HCT116 (cell line): ENCODE measurements around the gene ZNF660. TPM values are rescaled to one million over a fixed set of nuclear protein-coding genes. Genes with fewer than 3 reads are reported as not detected.

Experiments
- ATAC-seq: fragments of 200-7000 bp; cut with Tn5 transposase; 2 replicates; pipeline ENCODE4 v1.9.1; 2020; ENCODE audit warnings: mild to moderate bottlenecking, moderate library complexity
- BruUV-seq: library from RNA; stranded (reverse); fragments of 400-500 nt; replicated peaks from 2 replicates; lab custom pipeline; 2021; lab: Mats Ljungman, UMichigan
- CTCF ChIA-PET: fragments of 300-600 bp; sonication (Branson Sonifier 250); formaldehyde crosslinking; loops from one replicate; lab custom pipeline; 2021; ENCODE audit warnings: antibody characterized with exemption; lab: Charles Lee
- POLR2A ChIA-PET: fragments of 300-600, 350-600 bp; sonication (Branson Sonifier 250); formaldehyde crosslinking; loops from one replicate; lab custom pipeline; 2021; ENCODE audit warnings: antibody characterized with exemption; lab: Charles Lee
- RAD21 ChIA-PET, 2 experiments: fragments of 300-600 bp; sonication (Branson Sonifier 250); formaldehyde crosslinking; loops; one replicate each; lab custom pipeline; 2023; ENCODE audit warnings: low total read pairs in 2 of 2; ENCODE audit not compliant: uncharacterized antibody in 2 of 2, unreplicated experiment in 2 of 2, low non-redundant PET in 1 of 2; lab: Charles Lee
- DNase-seq: peaks from one replicate; pipeline ENCODE4 v3.0.0-alpha.2; 2010; ENCODE audit warnings: low read depth, low spot score
- H2AFZ ChIP-seq: fragments of 200-600 bp; shearing (Covaris generic), sonication (generic); 2 replicates; pipeline ENCODE4 v1.6.1; 2017; ENCODE audit warnings: low read depth, mixed run types, mixed read lengths, antibody characterized with exemption, low read length; ENCODE audit not compliant: poor library complexity, severe bottlenecking
- H3K27ac ChIP-seq: 2 replicates; pipeline ENCODE4 v1.5.1; 2012; ENCODE audit warnings: low read depth, low read length
- H3K27me3 ChIP-seq: fragments of 200-600 bp; sonication (generic); 2 replicates; pipeline ENCODE4 v1.6.1; 2016; ENCODE audit warnings: mixed run types, low read length, mixed read lengths; ENCODE audit not compliant: insufficient read depth
- H3K36me3 ChIP-seq, 2 experiments: fragments of 200-500 bp in 1 of 2; fragments of 200-600 bp in 1 of 2; sonication (Bioruptor generic) in 1 of 2; sonication (generic) in 1 of 2; 2 replicates each; pipeline versions ENCODE4 v1.5.1 to v1.6.1; 2014 to 2016; ENCODE audit warnings: low read length in 2 of 2, inconsistent platforms in 1 of 2, mixed read lengths in 1 of 2, mixed run types in 1 of 2; ENCODE audit not compliant: insufficient read depth in 2 of 2, control insufficient read depth in 1 of 2
- H3K4me1 ChIP-seq, 2 experiments: fragments of 200-600 bp in 1 of 2; sonication (generic) in 1 of 2; 2 replicates each; pipeline versions ENCODE4 v1.5.1 to v1.6.1; 2012 to 2017; ENCODE audit warnings: low read length in 2 of 2, inconsistent platforms in 1 of 2, mild to moderate bottlenecking in 1 of 2, mixed read lengths in 1 of 2, mixed run types in 1 of 2, moderate library complexity in 1 of 2; ENCODE audit not compliant: insufficient read depth in 2 of 2, control insufficient read depth in 1 of 2
- H3K4me2 ChIP-seq: fragments of 200-600 bp; sonication (generic); 2 replicates; pipeline ENCODE4 v1.6.1; 2017; ENCODE audit warnings: mixed run types, low read length, mixed read lengths
- H3K4me3 ChIP-seq, 2 experiments: fragments of 200-600 bp in 1 of 2; sonication (generic) in 1 of 2; replicated peaks in 1 of 2; 2 replicates each; pipeline ENCODE4 v1.5.1; 2011 to 2016; ENCODE audit warnings: low read length in 2 of 2, control low read depth in 1 of 2, low read depth in 1 of 2, mild to moderate bottlenecking in 1 of 2, mixed read lengths in 1 of 2, mixed run types in 1 of 2
- H3K79me2 ChIP-seq: fragments of 200-600 bp; sonication (generic); 2 replicates; pipeline ENCODE4 v1.6.1; 2017; ENCODE audit warnings: mild to moderate bottlenecking, mixed run types, low read length, moderate library complexity, mixed read lengths; ENCODE audit not compliant: insufficient read depth
- H3K9ac ChIP-seq: fragments of 200-600 bp; sonication (generic); 2 replicates; pipeline ENCODE4 v1.6.1; 2016; ENCODE audit warnings: low read length, mixed read lengths
- H3K9me2 ChIP-seq: fragments of 200-600 bp; sonication (generic), shearing (Covaris generic); 2 replicates; pipeline ENCODE4 v1.6.1; 2017; ENCODE audit warnings: mixed run types, mild to moderate bottlenecking, moderate library complexity; ENCODE audit not compliant: insufficient read depth
- H3K9me3 ChIP-seq, 2 experiments: fragments of 200-500 bp in 1 of 2; fragments of 200-600 bp in 1 of 2; sonication (Bioruptor generic) in 1 of 2; sonication (generic) in 1 of 2; 2 replicates each; pipeline ENCODE4 v1.6.1; 2014 to 2017; ENCODE audit warnings: low read length in 2 of 2, mixed read lengths in 2 of 2, inconsistent platforms in 1 of 2, low read depth in 1 of 2, mild to moderate bottlenecking in 1 of 2, mixed run types in 1 of 2, moderate library complexity in 1 of 2; ENCODE audit not compliant: control insufficient read depth in 1 of 2, insufficient read depth in 1 of 2
- H4K20me1 ChIP-seq: fragments of 200-600 bp; sonication (generic), shearing (Covaris generic); 2 replicates; pipeline ENCODE4 v1.6.1; 2017; ENCODE audit warnings: mixed run types, mild to moderate bottlenecking, moderate library complexity; ENCODE audit not compliant: insufficient read depth
- ATF3 ChIP-seq: IDR thresholded peaks from 2 replicates; pipeline ENCODE4 v1.6.1; 2012
- CBX3 ChIP-seq: IDR thresholded peaks from 2 replicates; pipeline ENCODE4 v1.6.1; 2012; ENCODE audit warnings: low read depth
- CEBPB ChIP-seq: IDR thresholded peaks from 2 replicates; pipeline ENCODE4 v1.6.1; 2012; ENCODE audit warnings: low read depth
- CTCF ChIP-seq, 3 experiments: fragments of 200-600 bp in 1 of 3; sonication (generic) in 1 of 3; IDR thresholded peaks in 2 of 3; conservative IDR thresholded peaks in 1 of 3; 2 replicates each; pipeline ENCODE4 v1.5.1; 2012 to 2017; ENCODE audit warnings: low read depth in 2 of 3, low read length in 2 of 3, antibody characterized with exemption in 1 of 3, borderline replicate concordance in 1 of 3, control low read depth in 1 of 3, mild to moderate bottlenecking in 1 of 3, mixed read lengths in 1 of 3, mixed run types in 1 of 3, moderate library complexity in 1 of 3; ENCODE audit not compliant: insufficient read depth in 1 of 3
- EGR1 ChIP-seq: IDR thresholded peaks from 2 replicates; pipeline ENCODE4 v1.6.1; 2012; ENCODE audit warnings: low read depth
- ELF1 ChIP-seq: IDR thresholded peaks from 2 replicates; pipeline ENCODE4 v1.6.1; 2012; ENCODE audit warnings: low read depth, borderline replicate concordance
- EZH2 ChIP-seq: fragments of 200-600 bp; sonication (generic); IDR thresholded peaks from 2 replicates; pipeline ENCODE4 v1.6.1; 2017; ENCODE audit warnings: antibody characterized with exemption, mixed run types
- JUND ChIP-seq: IDR thresholded peaks from 2 replicates; pipeline ENCODE4 v1.6.1; 2012
- MAX ChIP-seq: IDR thresholded peaks from 2 replicates; pipeline ENCODE4 v1.6.1; 2012
- POLR2A ChIP-seq: IDR thresholded peaks from 2 replicates; pipeline ENCODE4 v1.7.0; 2011; ENCODE audit warnings: borderline replicate concordance; ENCODE audit not compliant: insufficient read depth, insufficient read length; ENCODE audit errors: extremely low read depth
- POLR2AphosphoS5 ChIP-seq: IDR thresholded peaks from 2 replicates; pipeline ENCODE4 v1.6.1; 2011; ENCODE audit warnings: mild to moderate bottlenecking, low read depth, low read length, moderate library complexity
- RAD21 ChIP-seq: IDR thresholded peaks from 2 replicates; pipeline ENCODE4 v1.6.1; 2012; ENCODE audit warnings: low read depth, mild to moderate bottlenecking
- SIN3A ChIP-seq: IDR thresholded peaks from 2 replicates; pipeline ENCODE4 v1.6.1; 2012; ENCODE audit warnings: low read depth
- SP1 ChIP-seq: IDR thresholded peaks from 2 replicates; pipeline ENCODE4 v1.6.1; 2012; ENCODE audit warnings: low read depth
- SRF ChIP-seq: IDR thresholded peaks from 2 replicates; pipeline ENCODE4 v1.6.1; 2012; ENCODE audit warnings: low read depth
- TCF7L2 ChIP-seq: IDR thresholded peaks from 2 replicates; pipeline ENCODE4 v1.7.0; 2011; ENCODE audit warnings: borderline replicate concordance, inconsistent platforms; ENCODE audit not compliant: insufficient read depth, insufficient read length; ENCODE audit errors: extremely low read depth
- YY1 ChIP-seq: IDR thresholded peaks from 2 replicates; pipeline ENCODE4 v1.6.1; 2011; ENCODE audit warnings: low read length, low read depth, moderate library complexity, mild to moderate bottlenecking; ENCODE audit not compliant: insufficient replicate concordance; ENCODE audit errors: extremely low read depth
- ZFX ChIP-seq: fragments of 450-650 bp; IDR thresholded peaks from 2 replicates; pipeline ENCODE4 v1.6.1; 2017
- ZNF274 ChIP-seq: fragments of 200-500 bp; sonication (Bioruptor generic); IDR thresholded peaks from 2 replicates; pipeline ENCODE4 v1.6.1; 2014; ENCODE audit warnings: mild to moderate bottlenecking, low read depth, low read length, inconsistent platforms
- intact Hi-C: fragments of 100-400 bp; cut with micrococcal nuclease; formaldehyde crosslinking; loops from 2 replicates; pipeline ENCODE4 v1.10.0; 2022
- total RNA-seq: library from RNA; stranded (reverse); gene quantifications from one replicate; pipeline ENCODE4 v1.2.1, GENCODE V29; 2021; ENCODE audit not compliant: unreplicated experiment

The ZNF660 gene
- total RNA-seq, 1 experiment from 2014 or later, result not detected

GRCh38 chr3:44642337-44642736 lies 57.6 kb downstream of the ZNF660 start:
- ATAC-seq (no peak), DNase-seq (no peak)
- no peak overlapping the region for H3K4me2 ChIP-seq
- H3K9me3 ChIP-seq, result peaks cover 28 to 34% of the 10 kb centered on the region in 2 experiments; a peak in 3 of 4 replicates
- TF ChIP-seq POLR2AphosphoS5 (no peak), ZNF274 (no peak), TCF7L2 (no peak), JUND (no peak), ELF1 (no peak), SIN3A (no peak), CBX3 (no peak), SP1 (no peak), EGR1 (no peak), YY1 (no peak), CTCF (IDR thresholded peaks at IDR 0.05 in 2 of 3, conservative IDR thresholded peaks at IDR 0.05 in 1 of 3; ENCODE audit: borderline replicate concordance in 1 of 3, insufficient read depth in 1 of 3, low read depth in 2 of 3, low read length in 2 of 3) (no peak), POLR2A (no peak), EZH2 (no peak), CEBPB (no peak), MAX (no peak), ATF3 (no peak), RAD21 (no peak), ZFX (no peak), SRF (no peak)
- intact Hi-C loops, result loop anchor here (10.0 kb wide), 1 partner anchor 272 kb away; no protein-coding TSS in a partner anchor
- no peaks in the 10 kb centered on the region for H3K27me3 ChIP-seq
- TSS peak; percentile 17 for BruUV-seq
- H3K4me1 ChIP-seq, result no peaks in the 10 kb centered on the region
- peaks cover 24 to 50% of the 10 kb centered on the region in 2 experiments for H3K36me3 ChIP-seq
- RAD21 ChIA-PET, result no interaction called here
- H3K27ac ChIP-seq, result no peak overlapping the region
- H4K20me1 ChIP-seq, result no peaks in the 10 kb centered on the region
- peaks cover 14% of the 10 kb centered on the region for H3K79me2 ChIP-seq
- no peaks in the 10 kb centered on the region for H3K9me2 ChIP-seq
- no peak overlapping the region for H3K9ac ChIP-seq
- H3K4me3 ChIP-seq, result no peak overlapping the region
- POLR2A ChIA-PET, result no interaction called here
- CTCF ChIA-PET, result no interaction called here
- H2AFZ ChIP-seq, result no peak overlapping the region
